HCT116 (cell line): Measurements from ENCODE around the gene IGF2. TPM values are rescaled to one million over a fixed set of nuclear protein-coding genes. Genes with fewer than 3 reads are reported as not detected.

Source experiments
- ATAC-seq: fragments of 200-7000 bp; cut with Tn5 transposase; 2 replicates; pipeline ENCODE4 v1.9.1; 2020; ENCODE audit warnings: mild to moderate bottlenecking, moderate library complexity
- BruUV-seq: library from RNA; stranded (reverse); fragments of 400-500 nt; replicated peaks from 2 replicates; lab custom pipeline; 2021; lab: Mats Ljungman, UMichigan
- CTCF ChIA-PET: fragments of 300-600 bp; sonication (Branson Sonifier 250); formaldehyde crosslinking; loops from one replicate; lab custom pipeline; 2021; ENCODE audit warnings: antibody characterized with exemption; lab: Charles Lee
- POLR2A ChIA-PET: fragments of 300-600, 350-600 bp; sonication (Branson Sonifier 250); formaldehyde crosslinking; loops from one replicate; lab custom pipeline; 2021; ENCODE audit warnings: antibody characterized with exemption; lab: Charles Lee
- RAD21 ChIA-PET, 2 experiments: fragments of 300-600 bp; sonication (Branson Sonifier 250); formaldehyde crosslinking; loops; one replicate each; lab custom pipeline; 2023; ENCODE audit warnings: low total read pairs in 2 of 2; ENCODE audit not compliant: uncharacterized antibody in 2 of 2, unreplicated experiment in 2 of 2, low non-redundant PET in 1 of 2; lab: Charles Lee
- DNase-seq: peaks from one replicate; pipeline ENCODE4 v3.0.0-alpha.2; 2010; ENCODE audit warnings: low read depth, low spot score
- H2AFZ ChIP-seq: fragments of 200-600 bp; shearing (Covaris generic), sonication (generic); 2 replicates; pipeline ENCODE4 v1.6.1; 2017; ENCODE audit warnings: low read depth, mixed run types, mixed read lengths, antibody characterized with exemption, low read length; ENCODE audit not compliant: poor library complexity, severe bottlenecking
- H3K27ac ChIP-seq: 2 replicates; pipeline ENCODE4 v1.5.1; 2012; ENCODE audit warnings: low read depth, low read length
- H3K27me3 ChIP-seq: fragments of 200-600 bp; sonication (generic); 2 replicates; pipeline ENCODE4 v1.6.1; 2016; ENCODE audit warnings: mixed run types, low read length, mixed read lengths; ENCODE audit not compliant: insufficient read depth
- H3K36me3 ChIP-seq, 2 experiments: fragments of 200-500 bp in 1 of 2; fragments of 200-600 bp in 1 of 2; sonication (Bioruptor generic) in 1 of 2; sonication (generic) in 1 of 2; 2 replicates each; pipeline versions ENCODE4 v1.5.1 to v1.6.1; 2014 to 2016; ENCODE audit warnings: low read length in 2 of 2, inconsistent platforms in 1 of 2, mixed read lengths in 1 of 2, mixed run types in 1 of 2; ENCODE audit not compliant: insufficient read depth in 2 of 2, control insufficient read depth in 1 of 2
- H3K4me1 ChIP-seq, 2 experiments: fragments of 200-600 bp in 1 of 2; sonication (generic) in 1 of 2; 2 replicates each; pipeline versions ENCODE4 v1.5.1 to v1.6.1; 2012 to 2017; ENCODE audit warnings: low read length in 2 of 2, inconsistent platforms in 1 of 2, mild to moderate bottlenecking in 1 of 2, mixed read lengths in 1 of 2, mixed run types in 1 of 2, moderate library complexity in 1 of 2; ENCODE audit not compliant: insufficient read depth in 2 of 2, control insufficient read depth in 1 of 2
- H3K4me2 ChIP-seq: fragments of 200-600 bp; sonication (generic); 2 replicates; pipeline ENCODE4 v1.6.1; 2017; ENCODE audit warnings: mixed run types, low read length, mixed read lengths
- H3K4me3 ChIP-seq, 2 experiments: fragments of 200-600 bp in 1 of 2; sonication (generic) in 1 of 2; replicated peaks in 1 of 2; 2 replicates each; pipeline ENCODE4 v1.5.1; 2011 to 2016; ENCODE audit warnings: low read length in 2 of 2, control low read depth in 1 of 2, low read depth in 1 of 2, mild to moderate bottlenecking in 1 of 2, mixed read lengths in 1 of 2, mixed run types in 1 of 2
- H3K79me2 ChIP-seq: fragments of 200-600 bp; sonication (generic); 2 replicates; pipeline ENCODE4 v1.6.1; 2017; ENCODE audit warnings: mild to moderate bottlenecking, mixed run types, low read length, moderate library complexity, mixed read lengths; ENCODE audit not compliant: insufficient read depth
- H3K9ac ChIP-seq: fragments of 200-600 bp; sonication (generic); 2 replicates; pipeline ENCODE4 v1.6.1; 2016; ENCODE audit warnings: low read length, mixed read lengths
- H3K9me2 ChIP-seq: fragments of 200-600 bp; sonication (generic), shearing (Covaris generic); 2 replicates; pipeline ENCODE4 v1.6.1; 2017; ENCODE audit warnings: mixed run types, mild to moderate bottlenecking, moderate library complexity; ENCODE audit not compliant: insufficient read depth
- H3K9me3 ChIP-seq, 2 experiments: fragments of 200-500 bp in 1 of 2; fragments of 200-600 bp in 1 of 2; sonication (Bioruptor generic) in 1 of 2; sonication (generic) in 1 of 2; 2 replicates each; pipeline ENCODE4 v1.6.1; 2014 to 2017; ENCODE audit warnings: low read length in 2 of 2, mixed read lengths in 2 of 2, inconsistent platforms in 1 of 2, low read depth in 1 of 2, mild to moderate bottlenecking in 1 of 2, mixed run types in 1 of 2, moderate library complexity in 1 of 2; ENCODE audit not compliant: control insufficient read depth in 1 of 2, insufficient read depth in 1 of 2
- H4K20me1 ChIP-seq: fragments of 200-600 bp; sonication (generic), shearing (Covaris generic); 2 replicates; pipeline ENCODE4 v1.6.1; 2017; ENCODE audit warnings: mixed run types, mild to moderate bottlenecking, moderate library complexity; ENCODE audit not compliant: insufficient read depth
- CBX3 ChIP-seq: IDR thresholded peaks from 2 replicates; pipeline ENCODE4 v1.6.1; 2012; ENCODE audit warnings: low read depth
- CEBPB ChIP-seq: IDR thresholded peaks from 2 replicates; pipeline ENCODE4 v1.6.1; 2012; ENCODE audit warnings: low read depth
- EGR1 ChIP-seq: IDR thresholded peaks from 2 replicates; pipeline ENCODE4 v1.6.1; 2012; ENCODE audit warnings: low read depth
- ELF1 ChIP-seq: IDR thresholded peaks from 2 replicates; pipeline ENCODE4 v1.6.1; 2012; ENCODE audit warnings: low read depth, borderline replicate concordance
- EZH2 ChIP-seq: fragments of 200-600 bp; sonication (generic); IDR thresholded peaks from 2 replicates; pipeline ENCODE4 v1.6.1; 2017; ENCODE audit warnings: antibody characterized with exemption, mixed run types
- EZH2phosphoT487 ChIP-seq: fragments of 200-600 bp; IDR thresholded peaks from 2 replicates; pipeline ENCODE4 v1.6.1; 2018; ENCODE audit warnings: antibody characterized with exemption, borderline replicate concordance
- JUND ChIP-seq: IDR thresholded peaks from 2 replicates; pipeline ENCODE4 v1.6.1; 2012
- POLR2A ChIP-seq: IDR thresholded peaks from 2 replicates; pipeline ENCODE4 v1.7.0; 2011; ENCODE audit warnings: borderline replicate concordance; ENCODE audit not compliant: insufficient read depth, insufficient read length; ENCODE audit errors: extremely low read depth
- RAD21 ChIP-seq: IDR thresholded peaks from 2 replicates; pipeline ENCODE4 v1.6.1; 2012; ENCODE audit warnings: low read depth, mild to moderate bottlenecking
- SIN3A ChIP-seq: IDR thresholded peaks from 2 replicates; pipeline ENCODE4 v1.6.1; 2012; ENCODE audit warnings: low read depth
- TCF7L2 ChIP-seq: IDR thresholded peaks from 2 replicates; pipeline ENCODE4 v1.7.0; 2011; ENCODE audit warnings: borderline replicate concordance, inconsistent platforms; ENCODE audit not compliant: insufficient read depth, insufficient read length; ENCODE audit errors: extremely low read depth
- YY1 ChIP-seq: IDR thresholded peaks from 2 replicates; pipeline ENCODE4 v1.6.1; 2011; ENCODE audit warnings: low read length, low read depth, moderate library complexity, mild to moderate bottlenecking; ENCODE audit not compliant: insufficient replicate concordance; ENCODE audit errors: extremely low read depth
- ZFX ChIP-seq: fragments of 450-650 bp; IDR thresholded peaks from 2 replicates; pipeline ENCODE4 v1.6.1; 2017
- ZNF274 ChIP-seq: fragments of 200-500 bp; sonication (Bioruptor generic); IDR thresholded peaks from 2 replicates; pipeline ENCODE4 v1.6.1; 2014; ENCODE audit warnings: mild to moderate bottlenecking, low read depth, low read length, inconsistent platforms
- intact Hi-C: fragments of 100-400 bp; cut with micrococcal nuclease; formaldehyde crosslinking; loops from 2 replicates; pipeline ENCODE4 v1.10.0; 2022
- total RNA-seq: library from RNA; stranded (reverse); gene quantifications from one replicate; pipeline ENCODE4 v1.2.1, GENCODE V29; 2021; ENCODE audit not compliant: unreplicated experiment
- TF ChIP-seq, protein P1 (sequence below): IDR thresholded peaks from 2 replicates; pipeline ENCODE4 v1.6.1; 2012
- TF ChIP-seq, protein P2 (sequence below): IDR thresholded peaks from 2 replicates; pipeline ENCODE4 v1.6.1; 2012
- TF ChIP-seq, protein P3 (sequence below): IDR thresholded peaks from 2 replicates; pipeline ENCODE4 v1.6.1; 2012; ENCODE audit warnings: low read depth
- TF ChIP-seq, protein P4 (sequence below), 3 experiments: fragments of 200-600 bp in 1 of 3; sonication (generic) in 1 of 3; IDR thresholded peaks in 2 of 3; conservative IDR thresholded peaks in 1 of 3; 2 replicates each; pipeline ENCODE4 v1.5.1; 2012 to 2017; ENCODE audit warnings: low read depth in 2 of 3, low read length in 2 of 3, antibody characterized with exemption in 1 of 3, borderline replicate concordance in 1 of 3, control low read depth in 1 of 3, mild to moderate bottlenecking in 1 of 3, mixed read lengths in 1 of 3, mixed run types in 1 of 3, moderate library complexity in 1 of 3; ENCODE audit not compliant: insufficient read depth in 1 of 3
- TF ChIP-seq, protein P5 (sequence below): IDR thresholded peaks from 2 replicates; pipeline ENCODE4 v1.6.1; 2011; ENCODE audit warnings: mild to moderate bottlenecking, low read length, moderate library complexity; ENCODE audit not compliant: insufficient replicate concordance; ENCODE audit errors: extremely low read depth

Gene IGF2
- total RNA-seq, 1 experiment from 2014 or later = 17.9 TPM

DNA sequence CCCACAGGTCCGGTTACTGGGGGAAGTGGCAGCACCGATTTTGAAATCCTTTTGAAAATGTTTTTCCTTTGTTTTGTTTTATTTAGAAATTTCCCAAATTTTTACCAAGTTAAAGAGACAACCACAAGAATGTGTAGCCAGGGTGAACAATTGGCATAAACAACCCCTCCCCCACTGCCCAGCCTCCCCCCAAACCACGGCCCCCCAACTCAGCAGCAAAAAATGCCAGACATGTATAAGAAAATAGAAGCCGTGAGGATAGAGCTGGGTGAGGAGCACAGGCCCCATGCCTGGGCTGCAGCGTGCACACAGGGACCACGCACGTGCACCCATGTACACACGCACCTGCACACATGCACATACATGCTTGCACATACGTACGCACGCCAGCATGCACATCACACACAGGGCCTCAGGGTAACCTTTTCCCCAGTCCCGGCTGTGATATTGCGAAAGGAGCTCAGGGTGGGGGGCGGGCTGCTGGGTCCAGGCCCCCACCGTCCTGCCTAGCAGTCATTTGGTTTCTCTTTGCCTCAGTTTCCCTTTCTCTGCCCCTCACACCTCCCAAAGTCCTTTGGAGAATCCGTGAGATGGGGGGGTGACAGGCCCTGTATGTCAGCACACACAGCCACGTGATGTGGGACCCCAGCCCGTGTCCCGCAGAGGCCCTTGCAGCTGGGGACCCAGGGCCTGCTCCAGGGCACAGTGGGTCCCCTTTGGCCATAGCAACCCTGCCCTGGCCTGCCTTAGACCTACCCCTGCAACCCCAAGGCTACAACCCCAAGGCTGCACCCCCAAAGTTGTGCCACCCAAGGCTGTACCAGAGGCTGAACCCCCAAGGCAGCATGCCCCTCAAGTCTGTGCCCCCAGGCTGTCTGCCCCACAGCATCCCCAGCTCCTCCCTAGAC is 42.9 kb downstream of the IGF2 start:
- DNase-seq (no peak), ATAC-seq (no peak)
- H2AFZ ChIP-seq = no peak overlapping the region
- H3K9me2 ChIP-seq = no peaks in the 10 kb centered on the region
- intact Hi-C loops = no loop called here
- no peak overlapping the region for H3K9ac ChIP-seq
- no peaks in the 10 kb centered on the region for H4K20me1 ChIP-seq
- no peaks in the 10 kb centered on the region for H3K9me3 ChIP-seq
- no peak overlapping the region for H3K27ac ChIP-seq
- peaks cover 7 to 8% of the 10 kb centered on the region in 2 experiments; a peak in 3 of 4 replicates for H3K4me1 ChIP-seq
- ChIA-PET RAD21 (no interaction called here), CTCF (no interaction called here), POLR2A (no interaction called here)
- no peaks in the 10 kb centered on the region for H3K79me2 ChIP-seq
- no TSS peak for BruUV-seq
- H3K36me3 ChIP-seq = no peaks in the 10 kb centered on the region
- H3K4me2 ChIP-seq = no peak overlapping the region
- TF ChIP-seq, protein P1, sequence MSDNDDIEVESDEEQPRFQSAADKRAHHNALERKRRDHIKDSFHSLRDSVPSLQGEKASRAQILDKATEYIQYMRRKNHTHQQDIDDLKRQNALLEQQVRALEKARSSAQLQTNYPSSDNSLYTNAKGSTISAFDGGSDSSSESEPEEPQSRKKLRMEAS = no peak
- no peak for TF ChIP-seq ELF1
- TF ChIP-seq POLR2A = no peak
- no peak for TF ChIP-seq CBX3
- TF ChIP-seq SIN3A = no peak
- no peak for TF ChIP-seq ZNF274
- TF ChIP-seq CEBPB = no peak
- TF ChIP-seq, protein P2, sequence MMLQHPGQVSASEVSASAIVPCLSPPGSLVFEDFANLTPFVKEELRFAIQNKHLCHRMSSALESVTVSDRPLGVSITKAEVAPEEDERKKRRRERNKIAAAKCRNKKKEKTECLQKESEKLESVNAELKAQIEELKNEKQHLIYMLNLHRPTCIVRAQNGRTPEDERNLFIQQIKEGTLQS = no peak
- TF ChIP-seq EGR1 = no peak
- TF ChIP-seq EZH2phosphoT487 = no peak
- TF ChIP-seq, protein P3, sequence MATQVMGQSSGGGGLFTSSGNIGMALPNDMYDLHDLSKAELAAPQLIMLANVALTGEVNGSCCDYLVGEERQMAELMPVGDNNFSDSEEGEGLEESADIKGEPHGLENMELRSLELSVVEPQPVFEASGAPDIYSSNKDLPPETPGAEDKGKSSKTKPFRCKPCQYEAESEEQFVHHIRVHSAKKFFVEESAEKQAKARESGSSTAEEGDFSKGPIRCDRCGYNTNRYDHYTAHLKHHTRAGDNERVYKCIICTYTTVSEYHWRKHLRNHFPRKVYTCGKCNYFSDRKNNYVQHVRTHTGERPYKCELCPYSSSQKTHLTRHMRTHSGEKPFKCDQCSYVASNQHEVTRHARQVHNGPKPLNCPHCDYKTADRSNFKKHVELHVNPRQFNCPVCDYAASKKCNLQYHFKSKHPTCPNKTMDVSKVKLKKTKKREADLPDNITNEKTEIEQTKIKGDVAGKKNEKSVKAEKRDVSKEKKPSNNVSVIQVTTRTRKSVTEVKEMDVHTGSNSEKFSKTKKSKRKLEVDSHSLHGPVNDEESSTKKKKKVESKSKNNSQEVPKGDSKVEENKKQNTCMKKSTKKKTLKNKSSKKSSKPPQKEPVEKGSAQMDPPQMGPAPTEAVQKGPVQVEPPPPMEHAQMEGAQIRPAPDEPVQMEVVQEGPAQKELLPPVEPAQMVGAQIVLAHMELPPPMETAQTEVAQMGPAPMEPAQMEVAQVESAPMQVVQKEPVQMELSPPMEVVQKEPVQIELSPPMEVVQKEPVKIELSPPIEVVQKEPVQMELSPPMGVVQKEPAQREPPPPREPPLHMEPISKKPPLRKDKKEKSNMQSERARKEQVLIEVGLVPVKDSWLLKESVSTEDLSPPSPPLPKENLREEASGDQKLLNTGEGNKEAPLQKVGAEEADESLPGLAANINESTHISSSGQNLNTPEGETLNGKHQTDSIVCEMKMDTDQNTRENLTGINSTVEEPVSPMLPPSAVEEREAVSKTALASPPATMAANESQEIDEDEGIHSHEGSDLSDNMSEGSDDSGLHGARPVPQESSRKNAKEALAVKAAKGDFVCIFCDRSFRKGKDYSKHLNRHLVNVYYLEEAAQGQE = no peak
- TF ChIP-seq TCF7L2 = no peak
- TF ChIP-seq, protein P4, sequence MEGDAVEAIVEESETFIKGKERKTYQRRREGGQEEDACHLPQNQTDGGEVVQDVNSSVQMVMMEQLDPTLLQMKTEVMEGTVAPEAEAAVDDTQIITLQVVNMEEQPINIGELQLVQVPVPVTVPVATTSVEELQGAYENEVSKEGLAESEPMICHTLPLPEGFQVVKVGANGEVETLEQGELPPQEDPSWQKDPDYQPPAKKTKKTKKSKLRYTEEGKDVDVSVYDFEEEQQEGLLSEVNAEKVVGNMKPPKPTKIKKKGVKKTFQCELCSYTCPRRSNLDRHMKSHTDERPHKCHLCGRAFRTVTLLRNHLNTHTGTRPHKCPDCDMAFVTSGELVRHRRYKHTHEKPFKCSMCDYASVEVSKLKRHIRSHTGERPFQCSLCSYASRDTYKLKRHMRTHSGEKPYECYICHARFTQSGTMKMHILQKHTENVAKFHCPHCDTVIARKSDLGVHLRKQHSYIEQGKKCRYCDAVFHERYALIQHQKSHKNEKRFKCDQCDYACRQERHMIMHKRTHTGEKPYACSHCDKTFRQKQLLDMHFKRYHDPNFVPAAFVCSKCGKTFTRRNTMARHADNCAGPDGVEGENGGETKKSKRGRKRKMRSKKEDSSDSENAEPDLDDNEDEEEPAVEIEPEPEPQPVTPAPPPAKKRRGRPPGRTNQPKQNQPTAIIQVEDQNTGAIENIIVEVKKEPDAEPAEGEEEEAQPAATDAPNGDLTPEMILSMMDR (IDR thresholded peaks at IDR 0.05 in 2 of 3, conservative IDR thresholded peaks at IDR 0.05 in 1 of 3; ENCODE audit: borderline replicate concordance in 1 of 3, insufficient read depth in 1 of 3, low read depth in 2 of 3, low read length in 2 of 3) = no peak
- no peak for TF ChIP-seq JUND
- no peak for TF ChIP-seq YY1
- no peak for TF ChIP-seq ZFX
- no peak for TF ChIP-seq RAD21
- no peak for TF ChIP-seq EZH2
- TF ChIP-seq, protein P5, sequence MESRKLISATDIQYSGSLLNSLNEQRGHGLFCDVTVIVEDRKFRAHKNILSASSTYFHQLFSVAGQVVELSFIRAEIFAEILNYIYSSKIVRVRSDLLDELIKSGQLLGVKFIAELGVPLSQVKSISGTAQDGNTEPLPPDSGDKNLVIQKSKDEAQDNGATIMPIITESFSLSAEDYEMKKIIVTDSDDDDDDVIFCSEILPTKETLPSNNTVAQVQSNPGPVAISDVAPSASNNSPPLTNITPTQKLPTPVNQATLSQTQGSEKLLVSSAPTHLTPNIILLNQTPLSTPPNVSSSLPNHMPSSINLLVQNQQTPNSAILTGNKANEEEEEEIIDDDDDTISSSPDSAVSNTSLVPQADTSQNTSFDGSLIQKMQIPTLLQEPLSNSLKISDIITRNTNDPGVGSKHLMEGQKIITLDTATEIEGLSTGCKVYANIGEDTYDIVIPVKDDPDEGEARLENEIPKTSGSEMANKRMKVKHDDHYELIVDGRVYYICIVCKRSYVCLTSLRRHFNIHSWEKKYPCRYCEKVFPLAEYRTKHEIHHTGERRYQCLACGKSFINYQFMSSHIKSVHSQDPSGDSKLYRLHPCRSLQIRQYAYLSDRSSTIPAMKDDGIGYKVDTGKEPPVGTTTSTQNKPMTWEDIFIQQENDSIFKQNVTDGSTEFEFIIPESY = no peak
- TF ChIP-seq, all 23 proteins: peak for 0
- Histone ChIP-seq H3K4me3 (no peak overlapping the region), H3K27me3 (no peaks in the 10 kb centered on the region)
